GM21825 (cell line): Measurements from ENCODE around the gene CPO.

Source experiments
- ATAC-seq: cut with Tn5 transposase; IDR thresholded peaks from one replicate; pipeline ENCODE4 v1.9.1; 2021; ENCODE audit warnings: mild to moderate bottlenecking, moderate library complexity; ENCODE audit not compliant: unreplicated experiment

The CPO gene

GRCh38 chr2:207012461-207012860 lies 73.1 kb downstream of the CPO start:
- ATAC-seq, result no peak

DNA sequence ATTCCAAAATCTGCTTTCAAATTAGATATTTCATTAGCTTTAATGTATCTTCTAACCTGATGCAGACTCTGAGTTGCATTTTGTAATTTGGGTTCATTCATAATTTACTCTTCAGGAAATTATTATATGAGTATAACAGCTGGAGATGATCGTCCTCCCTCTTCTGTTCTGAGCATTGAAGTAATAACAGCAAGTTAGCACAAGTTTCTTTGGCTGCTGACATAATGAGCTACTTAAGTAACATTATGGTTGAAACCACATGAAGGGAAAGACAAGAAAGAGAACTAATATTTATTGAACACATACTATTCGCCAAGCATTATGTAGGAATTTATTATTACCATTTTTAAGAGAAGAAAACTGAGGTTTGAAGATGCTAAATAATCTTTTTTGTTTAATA lies 75.1 kb downstream of the CPO start:
- ATAC-seq, result no peak

GRCh38 chr2:207015901-207016300 lies 76.6 kb downstream of the CPO start:
- ATAC-seq, result no peak
